IMR-90 (cell line): ENCODE measurements around the gene SH2D4B. TPM values are rescaled to one million over a fixed set of nuclear protein-coding genes. Genes with fewer than 3 reads are reported as not detected.
"Not testable (repeated sequence)": the region's sequence is repeated elsewhere in the genome, so short reads cannot be mapped to it uniquely, and the experiment has no call there.

Experiments
- ATAC-seq: fragments of 200-7000 bp; cut with Tn5 transposase; 2 replicates; pipeline ENCODE4 v1.9.1; 2020; ENCODE audit warnings: low read depth, mild to moderate bottlenecking, moderate library complexity
- BruUV-seq: library from RNA; stranded (reverse); fragments of 400-500 nt; replicated peaks from 2 replicates; lab custom pipeline; 2021; lab: Mats Ljungman, UMichigan
- CTCF ChIA-PET: fragments of 300-600 bp; formaldehyde crosslinking; extraction: SDS; loops from one replicate; lab custom pipeline; 2021; ENCODE audit warnings: antibody characterized with exemption; lab: Yijun Ruan, JAX
- POLR2A ChIA-PET: fragments of 300-600 bp; sonication (Branson Sonifier 250); formaldehyde crosslinking; loops from one replicate; lab custom pipeline; 2022; ENCODE audit warnings: antibody characterized with exemption; ENCODE audit not compliant: unreplicated experiment; lab: Charles Lee
- DNase-seq: peaks from one replicate; pipeline ENCODE4 v3.0.0; 2013
- H2AFZ ChIP-seq: replicated peaks from 2 replicates; pipeline ENCODE3; 2013; ENCODE audit warnings: low read length, mild to moderate bottlenecking; ENCODE audit not compliant: poor library complexity
- H2AK5ac ChIP-seq: 2 replicates; pipeline ENCODE4 v1.6.1; 2013; ENCODE audit warnings: low read depth, low read length, inconsistent platforms
- H2AK9ac ChIP-seq: replicated peaks from 2 replicates; pipeline ENCODE3; 2013; ENCODE audit warnings: mild to moderate bottlenecking, low read depth, low read length, moderate library complexity; ENCODE audit not compliant: poor library complexity
- H2BK120ac ChIP-seq: 2 replicates; pipeline ENCODE4 v1.6.1; 2013; ENCODE audit warnings: low read depth, low read length, inconsistent platforms
- H2BK15ac ChIP-seq: 3 replicates; pipeline ENCODE4 v1.6.1; 2013; ENCODE audit warnings: low read depth, low read length, inconsistent platforms
- H2BK20ac ChIP-seq: 2 replicates; pipeline ENCODE4 v1.6.1; 2013; ENCODE audit warnings: low read depth, mild to moderate bottlenecking, inconsistent platforms, low read length, moderate library complexity
- H2BK5ac ChIP-seq: 2 replicates; pipeline ENCODE4 v1.6.1; 2013; ENCODE audit warnings: mild to moderate bottlenecking, low read depth, low read length, inconsistent platforms; ENCODE audit not compliant: poor library complexity, severe bottlenecking
- H3K14ac ChIP-seq: replicated peaks from 2 replicates; pipeline ENCODE4 v1.6.1; 2013; ENCODE audit warnings: low read depth, low read length, inconsistent platforms
- H3K18ac ChIP-seq: 2 replicates; pipeline ENCODE4 v1.6.1; 2013; ENCODE audit warnings: low read depth, low read length, control low read depth
- H3K23ac ChIP-seq: 2 replicates; pipeline ENCODE4 v1.6.1; 2013; ENCODE audit warnings: low read depth, low read length, inconsistent platforms
- H3K27ac ChIP-seq: 2 replicates; pipeline ENCODE4 v1.5.1; 2013; ENCODE audit warnings: mild to moderate bottlenecking, control low read depth, low read length; ENCODE audit not compliant: insufficient read depth
- H3K27me3 ChIP-seq: 2 replicates; pipeline ENCODE4 v1.6.1; 2013; ENCODE audit warnings: low read length; ENCODE audit not compliant: control insufficient read depth, insufficient read depth
- H3K36me3 ChIP-seq: 2 replicates; pipeline ENCODE4 v1.6.1; 2013; ENCODE audit warnings: low read length, mixed read lengths; ENCODE audit not compliant: control insufficient read depth, insufficient read depth
- H3K4ac ChIP-seq: 2 replicates; pipeline ENCODE4 v1.6.1; 2013; ENCODE audit warnings: low read depth, low read length, inconsistent platforms
- H3K4me1 ChIP-seq: 2 replicates; pipeline ENCODE4 v1.6.1; 2013; ENCODE audit warnings: low read length, mixed read lengths; ENCODE audit not compliant: control insufficient read depth, insufficient read depth
- H3K4me2 ChIP-seq: 2 replicates; pipeline ENCODE4 v1.6.1; 2013; ENCODE audit warnings: low read depth, mild to moderate bottlenecking, control low read depth, low read length, moderate library complexity
- H3K4me3 ChIP-seq: 2 replicates; pipeline ENCODE4 v1.5.1; 2013; ENCODE audit warnings: low read depth, mild to moderate bottlenecking, control low read depth, low read length, moderate library complexity; ENCODE audit not compliant: insufficient read depth
- H3K56ac ChIP-seq: 2 replicates; pipeline ENCODE4 v1.6.1; 2013; ENCODE audit warnings: low read length, inconsistent platforms; ENCODE audit not compliant: insufficient read depth; ENCODE audit errors: extremely low read depth
- H3K79me1 ChIP-seq, 2 experiments: 2 replicates each; pipeline ENCODE4 v1.6.1; 2013; ENCODE audit warnings: low read length in 2 of 2, inconsistent platforms in 1 of 2, low read depth in 1 of 2
- H3K9ac ChIP-seq: 2 replicates; pipeline ENCODE4 v1.6.1; 2013; ENCODE audit warnings: low read depth, low read length, control low read depth
- H3K9me1 ChIP-seq: 2 replicates; pipeline ENCODE4 v1.6.1; 2013; ENCODE audit warnings: low read length, inconsistent platforms; ENCODE audit not compliant: insufficient read depth
- H3K9me3 ChIP-seq: 2 replicates; pipeline ENCODE4 v1.6.1; 2013; ENCODE audit warnings: low read length; ENCODE audit not compliant: control insufficient read depth, insufficient read depth
- H4K20me1 ChIP-seq: 2 replicates; pipeline ENCODE4 v1.6.1; 2013; ENCODE audit warnings: low read length, inconsistent platforms; ENCODE audit not compliant: insufficient read depth
- H4K5ac ChIP-seq: 2 replicates; pipeline ENCODE4 v1.6.1; 2013; ENCODE audit warnings: mild to moderate bottlenecking, low read depth, low read length, control low read depth
- H4K8ac ChIP-seq, 2 experiments: 2 replicates each; pipeline ENCODE4 v1.6.1; 2013; ENCODE audit warnings: low read depth in 2 of 2, low read length in 2 of 2, control low read depth in 1 of 2, inconsistent platforms in 1 of 2
- H4K91ac ChIP-seq: 2 replicates; pipeline ENCODE4 v1.6.1; 2013; ENCODE audit warnings: low read depth, low read length, inconsistent platforms; ENCODE audit not compliant: insufficient read depth
- WGBS, 2 experiments: methylation state at CpG; one replicate each; pipeline versions ENCODE4 v1.1.5 to v1.1.7; 2013; ENCODE audit warnings: missing lambda C conversion rate in 2 of 2; ENCODE audit not compliant: insufficient read length in 1 of 2; ENCODE audit errors: extremely low coverage in 2 of 2; 5-methylcytosine and 5-hydroxymethylcytosine counted together
- dilution Hi-C: fragments of 300-500 bp; cut with HindIII; formaldehyde crosslinking; loops from one replicate; pipeline ENCODE4 v1.14.3; 2018; ENCODE audit warnings: low sequenced_read_pairs; ENCODE audit not compliant: unreplicated experiment
- in situ Hi-C: fragments of 300-500 bp; cut with MboI; formaldehyde crosslinking; loops from 3 replicates; pipeline ENCODE4 v1.14.3; 2019; ENCODE audit warnings: low sequenced_read_pairs, inconsistent platforms, mixed read lengths
- intact Hi-C: fragments of 100-400 bp; cut with micrococcal nuclease; formaldehyde crosslinking; loops from 2 replicates; pipeline ENCODE4 v1.10.0; 2022
- polyA plus RNA-seq, 3 experiments: library from polyadenylated mRNA; depleted of rRNA; stranded (reverse); fragments of >200 nt; gene quantifications; 2 replicates each; pipeline ENCODE4 v1.2.3, GENCODE V29; 2012; ENCODE audit warnings: low replicate concordance in 1 of 3
- total RNA-seq: library from RNA; depleted of rRNA; stranded (reverse); fragments of >200 nt; gene quantifications from 2 replicates; pipeline ENCODE4 v1.2.3, GENCODE V29; 2012

The SH2D4B gene
- total and polyA plus RNA-seq, 2 of the 4 experiments (the other 2 are of a cell fraction): not detected

- intact Hi-C loops, H2BK120ac ChIP-seq, H3K9me3 ChIP-seq, H3K23ac ChIP-seq, dilution Hi-C loops, H3K27ac ChIP-seq, H2AK9ac ChIP-seq, H2AFZ ChIP-seq, H3K9me1 ChIP-seq, H3K4ac ChIP-seq, CTCF ChIA-PET, H3K4me3 ChIP-seq, H2BK20ac ChIP-seq, H2BK15ac ChIP-seq, H4K20me1 ChIP-seq, in situ Hi-C loops, H3K27me3 ChIP-seq, H3K4me2 ChIP-seq, ATAC-seq, H3K9ac ChIP-seq, H4K8ac ChIP-seq, H2AK5ac ChIP-seq, BruUV-seq, H4K5ac ChIP-seq, H3K4me1 ChIP-seq, POLR2A ChIA-PET, H4K91ac ChIP-seq, DNase-seq, H3K79me1 ChIP-seq, H3K56ac ChIP-seq, H2BK5ac ChIP-seq, H3K14ac ChIP-seq, H3K36me3 ChIP-seq, H3K18ac ChIP-seq: not testable (repeated sequence)
- no CpG with 5 or more reads among the region's 25 CpGs for WGBS, 2 experiments
Measured at GRCh38 chr10:80534059-80534458, 3.6 kb upstream of the SH2D4B start.

GRCh38 chr10:80534646-80535045 is 3.1 kb upstream of the SH2D4B start:
- H4K8ac ChIP-seq, POLR2A ChIA-PET, H2BK20ac ChIP-seq, H3K23ac ChIP-seq, BruUV-seq, H3K79me1 ChIP-seq, H3K4me2 ChIP-seq, H3K9me3 ChIP-seq, H4K91ac ChIP-seq, intact Hi-C loops, H3K27ac ChIP-seq, CTCF ChIA-PET, H4K5ac ChIP-seq, H2BK5ac ChIP-seq, H2BK15ac ChIP-seq, H3K27me3 ChIP-seq, H3K4me3 ChIP-seq, H2AFZ ChIP-seq, H3K4me1 ChIP-seq, in situ Hi-C loops, H3K14ac ChIP-seq, H4K20me1 ChIP-seq, H3K18ac ChIP-seq, H3K9ac ChIP-seq, H3K36me3 ChIP-seq, dilution Hi-C loops, DNase-seq, H3K56ac ChIP-seq, ATAC-seq, H2AK5ac ChIP-seq, H3K4ac ChIP-seq, H2BK120ac ChIP-seq, H2AK9ac ChIP-seq, H3K9me1 ChIP-seq: not testable (repeated sequence)
- WGBS, 2 experiments: no CpG with 5 or more reads among the region's 30 CpGs
